HCT116 (cell line): ENCODE measurements around the gene TMEM45B. TPM values are rescaled to one million over a fixed set of nuclear protein-coding genes. Genes with fewer than 3 reads are reported as not detected.
"Not testable (repeated sequence)": the region's sequence is repeated elsewhere in the genome, so short reads cannot be mapped to it uniquely, and the experiment has no call there.

Experiments
- ATAC-seq: fragments of 200-7000 bp; cut with Tn5 transposase; 2 replicates; pipeline ENCODE4 v1.9.1; 2020; ENCODE audit warnings: mild to moderate bottlenecking, moderate library complexity
- BruUV-seq: library from RNA; stranded (reverse); fragments of 400-500 nt; replicated peaks from 2 replicates; lab custom pipeline; 2021; lab: Mats Ljungman, UMichigan
- CTCF ChIA-PET: fragments of 300-600 bp; sonication (Branson Sonifier 250); formaldehyde crosslinking; loops from one replicate; lab custom pipeline; 2021; ENCODE audit warnings: antibody characterized with exemption; lab: Charles Lee
- POLR2A ChIA-PET: fragments of 300-600, 350-600 bp; sonication (Branson Sonifier 250); formaldehyde crosslinking; loops from one replicate; lab custom pipeline; 2021; ENCODE audit warnings: antibody characterized with exemption; lab: Charles Lee
- RAD21 ChIA-PET, 2 experiments: fragments of 300-600 bp; sonication (Branson Sonifier 250); formaldehyde crosslinking; loops; one replicate each; lab custom pipeline; 2023; ENCODE audit warnings: low total read pairs in 2 of 2; ENCODE audit not compliant: uncharacterized antibody in 2 of 2, unreplicated experiment in 2 of 2, low non-redundant PET in 1 of 2; lab: Charles Lee
- DNase-seq: peaks from one replicate; pipeline ENCODE4 v3.0.0-alpha.2; 2010; ENCODE audit warnings: low read depth, low spot score
- H2AFZ ChIP-seq: fragments of 200-600 bp; shearing (Covaris generic), sonication (generic); 2 replicates; pipeline ENCODE4 v1.6.1; 2017; ENCODE audit warnings: low read depth, mixed run types, mixed read lengths, antibody characterized with exemption, low read length; ENCODE audit not compliant: poor library complexity, severe bottlenecking
- H3K27ac ChIP-seq: 2 replicates; pipeline ENCODE4 v1.5.1; 2012; ENCODE audit warnings: low read depth, low read length
- H3K27me3 ChIP-seq: fragments of 200-600 bp; sonication (generic); 2 replicates; pipeline ENCODE4 v1.6.1; 2016; ENCODE audit warnings: mixed run types, low read length, mixed read lengths; ENCODE audit not compliant: insufficient read depth
- H3K36me3 ChIP-seq, 2 experiments: fragments of 200-500 bp in 1 of 2; fragments of 200-600 bp in 1 of 2; sonication (Bioruptor generic) in 1 of 2; sonication (generic) in 1 of 2; 2 replicates each; pipeline versions ENCODE4 v1.5.1 to v1.6.1; 2014 to 2016; ENCODE audit warnings: low read length in 2 of 2, inconsistent platforms in 1 of 2, mixed read lengths in 1 of 2, mixed run types in 1 of 2; ENCODE audit not compliant: insufficient read depth in 2 of 2, control insufficient read depth in 1 of 2
- H3K4me1 ChIP-seq, 2 experiments: fragments of 200-600 bp in 1 of 2; sonication (generic) in 1 of 2; 2 replicates each; pipeline versions ENCODE4 v1.5.1 to v1.6.1; 2012 to 2017; ENCODE audit warnings: low read length in 2 of 2, inconsistent platforms in 1 of 2, mild to moderate bottlenecking in 1 of 2, mixed read lengths in 1 of 2, mixed run types in 1 of 2, moderate library complexity in 1 of 2; ENCODE audit not compliant: insufficient read depth in 2 of 2, control insufficient read depth in 1 of 2
- H3K4me2 ChIP-seq: fragments of 200-600 bp; sonication (generic); 2 replicates; pipeline ENCODE4 v1.6.1; 2017; ENCODE audit warnings: mixed run types, low read length, mixed read lengths
- H3K4me3 ChIP-seq, 2 experiments: fragments of 200-600 bp in 1 of 2; sonication (generic) in 1 of 2; replicated peaks in 1 of 2; 2 replicates each; pipeline ENCODE4 v1.5.1; 2011 to 2016; ENCODE audit warnings: low read length in 2 of 2, control low read depth in 1 of 2, low read depth in 1 of 2, mild to moderate bottlenecking in 1 of 2, mixed read lengths in 1 of 2, mixed run types in 1 of 2
- H3K79me2 ChIP-seq: fragments of 200-600 bp; sonication (generic); 2 replicates; pipeline ENCODE4 v1.6.1; 2017; ENCODE audit warnings: mild to moderate bottlenecking, mixed run types, low read length, moderate library complexity, mixed read lengths; ENCODE audit not compliant: insufficient read depth
- H3K9ac ChIP-seq: fragments of 200-600 bp; sonication (generic); 2 replicates; pipeline ENCODE4 v1.6.1; 2016; ENCODE audit warnings: low read length, mixed read lengths
- H3K9me2 ChIP-seq: fragments of 200-600 bp; sonication (generic), shearing (Covaris generic); 2 replicates; pipeline ENCODE4 v1.6.1; 2017; ENCODE audit warnings: mixed run types, mild to moderate bottlenecking, moderate library complexity; ENCODE audit not compliant: insufficient read depth
- H3K9me3 ChIP-seq, 2 experiments: fragments of 200-500 bp in 1 of 2; fragments of 200-600 bp in 1 of 2; sonication (Bioruptor generic) in 1 of 2; sonication (generic) in 1 of 2; 2 replicates each; pipeline ENCODE4 v1.6.1; 2014 to 2017; ENCODE audit warnings: low read length in 2 of 2, mixed read lengths in 2 of 2, inconsistent platforms in 1 of 2, low read depth in 1 of 2, mild to moderate bottlenecking in 1 of 2, mixed run types in 1 of 2, moderate library complexity in 1 of 2; ENCODE audit not compliant: control insufficient read depth in 1 of 2, insufficient read depth in 1 of 2
- H4K20me1 ChIP-seq: fragments of 200-600 bp; sonication (generic), shearing (Covaris generic); 2 replicates; pipeline ENCODE4 v1.6.1; 2017; ENCODE audit warnings: mixed run types, mild to moderate bottlenecking, moderate library complexity; ENCODE audit not compliant: insufficient read depth
- CBX3 ChIP-seq: IDR thresholded peaks from 2 replicates; pipeline ENCODE4 v1.6.1; 2012; ENCODE audit warnings: low read depth
- CEBPB ChIP-seq: IDR thresholded peaks from 2 replicates; pipeline ENCODE4 v1.6.1; 2012; ENCODE audit warnings: low read depth
- EGR1 ChIP-seq: IDR thresholded peaks from 2 replicates; pipeline ENCODE4 v1.6.1; 2012; ENCODE audit warnings: low read depth
- EZH2 ChIP-seq: fragments of 200-600 bp; sonication (generic); IDR thresholded peaks from 2 replicates; pipeline ENCODE4 v1.6.1; 2017; ENCODE audit warnings: antibody characterized with exemption, mixed run types
- EZH2phosphoT487 ChIP-seq: fragments of 200-600 bp; IDR thresholded peaks from 2 replicates; pipeline ENCODE4 v1.6.1; 2018; ENCODE audit warnings: antibody characterized with exemption, borderline replicate concordance
- JUND ChIP-seq: IDR thresholded peaks from 2 replicates; pipeline ENCODE4 v1.6.1; 2012
- POLR2AphosphoS5 ChIP-seq: IDR thresholded peaks from 2 replicates; pipeline ENCODE4 v1.6.1; 2011; ENCODE audit warnings: mild to moderate bottlenecking, low read depth, low read length, moderate library complexity
- SIN3A ChIP-seq: IDR thresholded peaks from 2 replicates; pipeline ENCODE4 v1.6.1; 2012; ENCODE audit warnings: low read depth
- SP1 ChIP-seq: IDR thresholded peaks from 2 replicates; pipeline ENCODE4 v1.6.1; 2012; ENCODE audit warnings: low read depth
- TCF7L2 ChIP-seq: IDR thresholded peaks from 2 replicates; pipeline ENCODE4 v1.7.0; 2011; ENCODE audit warnings: borderline replicate concordance, inconsistent platforms; ENCODE audit not compliant: insufficient read depth, insufficient read length; ENCODE audit errors: extremely low read depth
- YY1 ChIP-seq: IDR thresholded peaks from 2 replicates; pipeline ENCODE4 v1.6.1; 2011; ENCODE audit warnings: low read length, low read depth, moderate library complexity, mild to moderate bottlenecking; ENCODE audit not compliant: insufficient replicate concordance; ENCODE audit errors: extremely low read depth
- ZNF274 ChIP-seq: fragments of 200-500 bp; sonication (Bioruptor generic); IDR thresholded peaks from 2 replicates; pipeline ENCODE4 v1.6.1; 2014; ENCODE audit warnings: mild to moderate bottlenecking, low read depth, low read length, inconsistent platforms
- intact Hi-C: fragments of 100-400 bp; cut with micrococcal nuclease; formaldehyde crosslinking; loops from 2 replicates; pipeline ENCODE4 v1.10.0; 2022
- total RNA-seq: library from RNA; stranded (reverse); gene quantifications from one replicate; pipeline ENCODE4 v1.2.1, GENCODE V29; 2021; ENCODE audit not compliant: unreplicated experiment
- TF ChIP-seq, protein P1 (sequence below): IDR thresholded peaks from 2 replicates; pipeline ENCODE4 v1.6.1; 2012
- TF ChIP-seq, protein P2 (sequence below): IDR thresholded peaks from 2 replicates; pipeline ENCODE4 v1.6.1; 2012; ENCODE audit warnings: low read depth
- TF ChIP-seq, protein P3 (sequence below): IDR thresholded peaks from 2 replicates; pipeline ENCODE4 v1.6.1; 2012
- TF ChIP-seq, protein P4 (sequence below): IDR thresholded peaks from 2 replicates; pipeline ENCODE4 v1.6.1; 2011; ENCODE audit warnings: mild to moderate bottlenecking, low read length, moderate library complexity; ENCODE audit not compliant: insufficient replicate concordance; ENCODE audit errors: extremely low read depth

TMEM45B gene
- total RNA-seq, 1 experiment from 2014 or later: not detected

DNA sequence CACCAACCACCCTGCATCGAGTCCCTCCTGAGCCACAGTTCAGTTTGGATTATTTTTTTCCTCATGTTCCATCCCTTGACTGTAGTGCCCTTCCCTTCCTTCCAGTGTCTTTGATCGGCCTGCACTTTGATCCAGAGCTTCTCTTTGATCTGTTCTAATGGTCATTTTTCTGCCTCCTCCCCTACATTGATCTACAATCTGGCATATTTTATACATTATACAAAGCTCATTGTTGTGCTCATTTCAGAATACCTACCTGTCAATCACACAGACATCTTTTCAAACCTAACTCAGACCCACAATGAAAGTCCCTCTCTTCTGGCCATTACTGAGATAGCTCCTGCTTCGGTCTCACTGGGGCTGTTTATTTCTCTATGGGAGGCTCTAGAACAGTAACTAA is 8.2 kb downstream of the TMEM45B start:
- intact Hi-C loops, H2AFZ ChIP-seq, RAD21 ChIA-PET, BruUV-seq, H4K20me1 ChIP-seq, H3K27ac ChIP-seq, H3K9me2 ChIP-seq, H3K79me2 ChIP-seq, H3K27me3 ChIP-seq, H3K9ac ChIP-seq, CTCF ChIA-PET, POLR2A ChIA-PET, H3K36me3 ChIP-seq, DNase-seq, H3K9me3 ChIP-seq, H3K4me3 ChIP-seq, H3K4me2 ChIP-seq, ATAC-seq: not testable (repeated sequence)
- peaks cover 6 to 11% of the 10 kb centered on the region in 2 experiments for H3K4me1 ChIP-seq

DNA sequence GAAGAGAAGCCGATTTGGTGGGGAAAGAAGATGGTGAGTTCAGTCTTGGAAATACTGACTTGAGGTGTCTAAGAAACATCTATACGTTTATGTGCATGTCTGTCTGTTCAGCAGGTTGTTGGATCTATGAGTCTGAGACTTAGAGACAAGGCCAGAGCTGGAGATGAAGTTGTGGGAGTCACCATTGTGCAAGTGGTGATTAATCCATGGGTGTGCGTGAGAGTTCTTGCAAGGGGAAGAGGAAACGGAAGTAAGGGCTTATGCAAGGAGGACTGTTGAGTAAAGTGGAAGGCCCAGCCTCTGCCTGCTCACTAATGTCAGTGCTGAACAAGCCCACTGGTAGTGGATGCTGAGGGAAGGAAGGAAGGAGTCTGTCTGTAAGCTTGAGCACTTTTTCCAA is 9.7 kb downstream of the TMEM45B start:
- H2AFZ ChIP-seq: no peak overlapping the region
- H3K9me2 ChIP-seq: no peaks in the 10 kb centered on the region
- H4K20me1 ChIP-seq: no peaks in the 10 kb centered on the region
- ATAC-seq: no peak
- H3K36me3 ChIP-seq: no peaks in the 10 kb centered on the region
- CTCF ChIA-PET: no interaction called here
- peaks cover 6 to 22% of the 10 kb centered on the region in 2 experiments for H3K4me1 ChIP-seq
- no peaks in the 10 kb centered on the region for H3K79me2 ChIP-seq
- RAD21 ChIA-PET: no interaction called here
- H3K27ac ChIP-seq: no peak overlapping the region
- POLR2A ChIA-PET: no interaction called here
- no peaks in the 10 kb centered on the region for H3K9me3 ChIP-seq
- no peaks in the 10 kb centered on the region for H3K27me3 ChIP-seq
- H3K4me2 ChIP-seq: no peak overlapping the region
- H3K4me3 ChIP-seq: no peak overlapping the region
- intact Hi-C loops: no loop called here
- H3K9ac ChIP-seq: no peak overlapping the region
- BruUV-seq: no TSS peak
- DNase-seq: no peak
- no peak for TF ChIP-seq POLR2AphosphoS5
- TF ChIP-seq, protein P1, sequence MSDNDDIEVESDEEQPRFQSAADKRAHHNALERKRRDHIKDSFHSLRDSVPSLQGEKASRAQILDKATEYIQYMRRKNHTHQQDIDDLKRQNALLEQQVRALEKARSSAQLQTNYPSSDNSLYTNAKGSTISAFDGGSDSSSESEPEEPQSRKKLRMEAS: no peak
- TF ChIP-seq, protein P2, sequence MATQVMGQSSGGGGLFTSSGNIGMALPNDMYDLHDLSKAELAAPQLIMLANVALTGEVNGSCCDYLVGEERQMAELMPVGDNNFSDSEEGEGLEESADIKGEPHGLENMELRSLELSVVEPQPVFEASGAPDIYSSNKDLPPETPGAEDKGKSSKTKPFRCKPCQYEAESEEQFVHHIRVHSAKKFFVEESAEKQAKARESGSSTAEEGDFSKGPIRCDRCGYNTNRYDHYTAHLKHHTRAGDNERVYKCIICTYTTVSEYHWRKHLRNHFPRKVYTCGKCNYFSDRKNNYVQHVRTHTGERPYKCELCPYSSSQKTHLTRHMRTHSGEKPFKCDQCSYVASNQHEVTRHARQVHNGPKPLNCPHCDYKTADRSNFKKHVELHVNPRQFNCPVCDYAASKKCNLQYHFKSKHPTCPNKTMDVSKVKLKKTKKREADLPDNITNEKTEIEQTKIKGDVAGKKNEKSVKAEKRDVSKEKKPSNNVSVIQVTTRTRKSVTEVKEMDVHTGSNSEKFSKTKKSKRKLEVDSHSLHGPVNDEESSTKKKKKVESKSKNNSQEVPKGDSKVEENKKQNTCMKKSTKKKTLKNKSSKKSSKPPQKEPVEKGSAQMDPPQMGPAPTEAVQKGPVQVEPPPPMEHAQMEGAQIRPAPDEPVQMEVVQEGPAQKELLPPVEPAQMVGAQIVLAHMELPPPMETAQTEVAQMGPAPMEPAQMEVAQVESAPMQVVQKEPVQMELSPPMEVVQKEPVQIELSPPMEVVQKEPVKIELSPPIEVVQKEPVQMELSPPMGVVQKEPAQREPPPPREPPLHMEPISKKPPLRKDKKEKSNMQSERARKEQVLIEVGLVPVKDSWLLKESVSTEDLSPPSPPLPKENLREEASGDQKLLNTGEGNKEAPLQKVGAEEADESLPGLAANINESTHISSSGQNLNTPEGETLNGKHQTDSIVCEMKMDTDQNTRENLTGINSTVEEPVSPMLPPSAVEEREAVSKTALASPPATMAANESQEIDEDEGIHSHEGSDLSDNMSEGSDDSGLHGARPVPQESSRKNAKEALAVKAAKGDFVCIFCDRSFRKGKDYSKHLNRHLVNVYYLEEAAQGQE: no peak
- no peak for TF ChIP-seq SIN3A
- no peak for TF ChIP-seq CBX3
- TF ChIP-seq ZNF274: no peak
- TF ChIP-seq YY1: no peak
- TF ChIP-seq CEBPB: no peak
- TF ChIP-seq JUND: no peak
- TF ChIP-seq, protein P3, sequence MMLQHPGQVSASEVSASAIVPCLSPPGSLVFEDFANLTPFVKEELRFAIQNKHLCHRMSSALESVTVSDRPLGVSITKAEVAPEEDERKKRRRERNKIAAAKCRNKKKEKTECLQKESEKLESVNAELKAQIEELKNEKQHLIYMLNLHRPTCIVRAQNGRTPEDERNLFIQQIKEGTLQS: no peak
- no peak for TF ChIP-seq SP1
- TF ChIP-seq EZH2: no peak
- no peak for TF ChIP-seq TCF7L2
- TF ChIP-seq, protein P4, sequence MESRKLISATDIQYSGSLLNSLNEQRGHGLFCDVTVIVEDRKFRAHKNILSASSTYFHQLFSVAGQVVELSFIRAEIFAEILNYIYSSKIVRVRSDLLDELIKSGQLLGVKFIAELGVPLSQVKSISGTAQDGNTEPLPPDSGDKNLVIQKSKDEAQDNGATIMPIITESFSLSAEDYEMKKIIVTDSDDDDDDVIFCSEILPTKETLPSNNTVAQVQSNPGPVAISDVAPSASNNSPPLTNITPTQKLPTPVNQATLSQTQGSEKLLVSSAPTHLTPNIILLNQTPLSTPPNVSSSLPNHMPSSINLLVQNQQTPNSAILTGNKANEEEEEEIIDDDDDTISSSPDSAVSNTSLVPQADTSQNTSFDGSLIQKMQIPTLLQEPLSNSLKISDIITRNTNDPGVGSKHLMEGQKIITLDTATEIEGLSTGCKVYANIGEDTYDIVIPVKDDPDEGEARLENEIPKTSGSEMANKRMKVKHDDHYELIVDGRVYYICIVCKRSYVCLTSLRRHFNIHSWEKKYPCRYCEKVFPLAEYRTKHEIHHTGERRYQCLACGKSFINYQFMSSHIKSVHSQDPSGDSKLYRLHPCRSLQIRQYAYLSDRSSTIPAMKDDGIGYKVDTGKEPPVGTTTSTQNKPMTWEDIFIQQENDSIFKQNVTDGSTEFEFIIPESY: no peak
- TF ChIP-seq EGR1: no peak
- TF ChIP-seq EZH2phosphoT487: no peak
